GM23338 (cell line): ENCODE measurements around the gene PDE6A. TPM values are rescaled to one million over a fixed set of nuclear protein-coding genes. Genes with fewer than 3 reads are reported as not detected.

ENCODE experiments used
- ATAC-seq: fragments of 200-7000 bp; cut with Tn5 transposase; 3 replicates; pipeline ENCODE4 v1.9.1; 2020
- DNase-seq: peaks from one replicate; pipeline ENCODE4 v3.0.0-alpha.2; 2015; ENCODE audit warnings: low spot score
- H2AFZ ChIP-seq: fragments of 200-600 bp; sonication (generic); 2 replicates; pipeline ENCODE4 v1.8.0; 2016; ENCODE audit warnings: antibody characterized with exemption, mild to moderate bottlenecking, moderate library complexity
- H3F3A ChIP-seq: fragments of 200-600 bp; sonication (generic); replicated peaks from 2 replicates; pipeline ENCODE4 v1.8.0; 2017; ENCODE audit warnings: antibody characterized with exemption, mixed run types, low read depth
- H3K27ac ChIP-seq: fragments of 200-600 bp; sonication (generic); 2 replicates; pipeline ENCODE4 v1.6.1; 2016; ENCODE audit warnings: low read depth
- H3K27me3 ChIP-seq: fragments of 200-600 bp; sonication (generic); 2 replicates; pipeline ENCODE4 v1.8.0; 2016; ENCODE audit warnings: mild to moderate bottlenecking, mixed run types, moderate library complexity; ENCODE audit not compliant: insufficient read depth
- H3K36me3 ChIP-seq: fragments of 200-600 bp; sonication (generic); 2 replicates; pipeline ENCODE4 v1.8.0; 2016; ENCODE audit warnings: mild to moderate bottlenecking; ENCODE audit not compliant: insufficient read depth
- H3K4me1 ChIP-seq: fragments of 200-600 bp; sonication (generic); 2 replicates; pipeline ENCODE4 v1.8.0; 2016; ENCODE audit warnings: mild to moderate bottlenecking, moderate library complexity; ENCODE audit not compliant: insufficient read depth
- H3K4me2 ChIP-seq: fragments of 200-600 bp; sonication (generic); 2 replicates; pipeline ENCODE4 v1.7.1; 2017; ENCODE audit warnings: mixed run types
- H3K4me3 ChIP-seq: fragments of 200-600 bp; sonication (generic); 2 replicates; pipeline ENCODE4 v1.6.1; 2016; ENCODE audit warnings: mixed run types
- H3K79me2 ChIP-seq: fragments of 200-600 bp; sonication (generic); replicated peaks from 2 replicates; pipeline ENCODE4 v1.8.0; 2017; ENCODE audit warnings: mild to moderate bottlenecking; ENCODE audit not compliant: insufficient read depth
- H3K9me2 ChIP-seq: fragments of 200-600 bp; sonication (generic); 2 replicates; pipeline ENCODE4 v1.8.0; 2017; ENCODE audit not compliant: insufficient read depth
- H4K20me1 ChIP-seq: fragments of 200-600 bp; sonication (generic); replicated peaks from 2 replicates; pipeline ENCODE4 v1.8.0; 2017; ENCODE audit warnings: mild to moderate bottlenecking; ENCODE audit not compliant: insufficient read depth
- H3K27ac Mint-ChIP-seq: 2 replicates; pipeline ENCODE4 v1.8.0; 2020; ENCODE audit warnings: inconsistent platforms, mild to moderate bottlenecking, moderate library complexity, mixed read lengths
- H3K27me3 Mint-ChIP-seq: 3 replicates; pipeline ENCODE4 v1.8.0; 2022; ENCODE audit warnings: low read depth, mild to moderate bottlenecking, moderate library complexity, mixed read lengths, inconsistent platforms; ENCODE audit not compliant: insufficient read depth, poor library complexity
- H3K36me3 Mint-ChIP-seq: 3 replicates; pipeline ENCODE4 v1.8.0; 2021; ENCODE audit warnings: low read depth, mild to moderate bottlenecking, inconsistent platforms, moderate library complexity, mixed read lengths
- H3K4me1 Mint-ChIP-seq: 3 replicates; pipeline ENCODE4 v1.8.0; 2020; ENCODE audit warnings: mild to moderate bottlenecking, inconsistent platforms, mixed read lengths
- H3K4me3 Mint-ChIP-seq: 3 replicates; pipeline ENCODE4 v1.8.0; 2021; ENCODE audit warnings: moderate library complexity, mild to moderate bottlenecking, inconsistent platforms, mixed read lengths
- H3K9me3 Mint-ChIP-seq: 3 replicates; pipeline ENCODE4 v1.8.0; 2020; ENCODE audit warnings: moderate library complexity, mild to moderate bottlenecking, inconsistent platforms, mixed read lengths
- CREB1 ChIP-seq: fragments of 250-450 bp; sonication (Bioruptor Pico); IDR thresholded peaks from 2 replicates; pipeline ENCODE4 v1.5.0; 2020; ENCODE audit warnings: low read depth, mild to moderate bottlenecking, moderate library complexity
- EZH2 ChIP-seq: fragments of 200-600 bp; sonication (generic); IDR thresholded peaks from one replicate; pipeline ENCODE4 v1.8.0; 2017; ENCODE audit warnings: antibody characterized with exemption, mild to moderate bottlenecking, low read depth; ENCODE audit not compliant: unreplicated experiment
- EZH2phosphoT487 ChIP-seq: fragments of 200-600 bp; sonication (generic); IDR thresholded peaks from one replicate; pipeline ENCODE4 v1.8.1; 2018; ENCODE audit warnings: antibody characterized with exemption; ENCODE audit not compliant: unreplicated experiment
- JUNB ChIP-seq: IDR thresholded peaks from one replicate; pipeline ENCODE4 v1.6.1; 2016; ENCODE audit warnings: antibody characterized with exemption; ENCODE audit not compliant: unreplicated experiment
- NANOG ChIP-seq: IDR thresholded peaks from 2 replicates; pipeline ENCODE4 v1.6.1; 2016; ENCODE audit warnings: antibody characterized with exemption, borderline replicate concordance
- POLR2AphosphoS5 ChIP-seq: IDR thresholded peaks from 2 replicates; pipeline ENCODE4 v1.6.1; 2016; ENCODE audit warnings: antibody characterized with exemption, low read depth
- STAT1 ChIP-seq: IDR thresholded peaks from one replicate; pipeline ENCODE4 v1.6.1; 2016; ENCODE audit warnings: antibody characterized with exemption; ENCODE audit not compliant: unreplicated experiment
- ZNF114 ChIP-seq: fragments of 250-450 bp; sonication (Bioruptor Pico); IDR thresholded peaks from 2 replicates; pipeline ENCODE4 v1.5.0; 2020; ENCODE audit warnings: mild to moderate bottlenecking, moderate library complexity
- ZNF331 ChIP-seq: fragments of 250-450 bp; sonication (Bioruptor Pico); IDR thresholded peaks from 2 replicates; pipeline ENCODE4 v1.5.0; 2020; ENCODE audit warnings: low read depth, mild to moderate bottlenecking, moderate library complexity
- polyA plus RNA-seq: library from polyadenylated mRNA; unstranded; fragments of >200 nt; fragmentation: Nextera tagmentation; extraction: Ambion mirVana; gene quantifications from 2 replicates; pipeline ENCODE4 v1.2.1, GENCODE V29; 2016
- total RNA-seq: library from RNA; depleted of rRNA; stranded (reverse); fragments of >200 nt; shearing (Covaris generic); gene quantifications from 2 replicates; pipeline ENCODE4 v1.2.3, GENCODE V29; 2014
- TF ChIP-seq, protein P1 (sequence below), 2 experiments: fragments of 200-600 bp in 1 of 2; sonication (generic) in 1 of 2; conservative IDR thresholded peaks; 2 replicates each; pipeline versions ENCODE4 v1.5.1 to v1.6.1; 2016 to 2017; ENCODE audit warnings: antibody characterized with exemption in 2 of 2, low read depth in 2 of 2, mild to moderate bottlenecking in 2 of 2, moderate library complexity in 1 of 2
- TF ChIP-seq, protein P2 (sequence below): IDR thresholded peaks from one replicate; pipeline ENCODE4 v1.6.1; 2018; ENCODE audit warnings: antibody characterized with exemption; ENCODE audit not compliant: unreplicated experiment
- TF ChIP-seq, protein P3 (sequence below): fragments of 250-450 bp; sonication (Bioruptor Pico); IDR thresholded peaks from 2 replicates; pipeline ENCODE4 v1.5.0; 2020; ENCODE audit warnings: mild to moderate bottlenecking, moderate library complexity
- TF ChIP-seq, protein P4 (sequence below): IDR thresholded peaks from 2 replicates; pipeline ENCODE4 v1.6.1; 2016; ENCODE audit warnings: antibody characterized with exemption

The PDE6A gene
- total and polyA plus RNA-seq, 2 experiments from 2014 or later = 0.08 TPM; not detected in 1

DNA sequence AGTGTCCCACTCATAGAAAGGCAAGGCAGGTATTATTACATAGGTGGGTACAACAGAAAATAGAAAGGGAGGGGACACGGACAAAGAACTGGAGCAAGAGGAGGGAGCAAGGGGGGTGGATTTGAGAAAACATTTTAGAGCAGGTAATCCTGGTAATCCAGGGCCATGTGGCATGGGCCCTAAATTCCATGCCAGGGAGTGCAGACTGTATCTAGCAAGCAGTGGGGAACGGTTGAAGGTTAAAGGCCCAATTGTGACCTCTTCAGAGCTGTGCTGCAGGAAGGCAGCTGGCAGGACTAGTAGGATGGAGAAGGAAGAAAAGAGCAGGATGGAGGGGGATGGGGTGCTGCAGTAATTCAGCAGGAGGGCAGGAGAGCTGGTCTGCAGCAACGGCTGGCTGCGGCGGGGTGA is 75.2 kb downstream of the PDE6A start:
- 0 out of 2 replicates have a peak, but pooled peaks cover 4% of the 10 kb centered on the region for H3K4me1 ChIP-seq
- peak; percentile 32 for DNase-seq
- no peaks in the 10 kb centered on the region for H3K36me3 ChIP-seq
- H3F3A ChIP-seq = no peaks in the 10 kb centered on the region
- Mint-ChIP-seq H3K4me3 (no peak overlapping the region), H3K4me1 (peaks cover 18% of the 10 kb centered on the region), H3K27ac (no peak overlapping the region), H3K9me3 (no peaks in the 10 kb centered on the region), H3K27me3 (peaks cover 1% of the 10 kb centered on the region), H3K36me3 (no peaks in the 10 kb centered on the region)
- no peak overlapping the region for H3K4me3 ChIP-seq
- H3K27ac ChIP-seq = no peak overlapping the region
- H3K9me2 ChIP-seq = no peaks in the 10 kb centered on the region
- TF ChIP-seq, protein P1, sequence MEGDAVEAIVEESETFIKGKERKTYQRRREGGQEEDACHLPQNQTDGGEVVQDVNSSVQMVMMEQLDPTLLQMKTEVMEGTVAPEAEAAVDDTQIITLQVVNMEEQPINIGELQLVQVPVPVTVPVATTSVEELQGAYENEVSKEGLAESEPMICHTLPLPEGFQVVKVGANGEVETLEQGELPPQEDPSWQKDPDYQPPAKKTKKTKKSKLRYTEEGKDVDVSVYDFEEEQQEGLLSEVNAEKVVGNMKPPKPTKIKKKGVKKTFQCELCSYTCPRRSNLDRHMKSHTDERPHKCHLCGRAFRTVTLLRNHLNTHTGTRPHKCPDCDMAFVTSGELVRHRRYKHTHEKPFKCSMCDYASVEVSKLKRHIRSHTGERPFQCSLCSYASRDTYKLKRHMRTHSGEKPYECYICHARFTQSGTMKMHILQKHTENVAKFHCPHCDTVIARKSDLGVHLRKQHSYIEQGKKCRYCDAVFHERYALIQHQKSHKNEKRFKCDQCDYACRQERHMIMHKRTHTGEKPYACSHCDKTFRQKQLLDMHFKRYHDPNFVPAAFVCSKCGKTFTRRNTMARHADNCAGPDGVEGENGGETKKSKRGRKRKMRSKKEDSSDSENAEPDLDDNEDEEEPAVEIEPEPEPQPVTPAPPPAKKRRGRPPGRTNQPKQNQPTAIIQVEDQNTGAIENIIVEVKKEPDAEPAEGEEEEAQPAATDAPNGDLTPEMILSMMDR (conservative IDR thresholded peaks at IDR 0.05; ENCODE audit: low read depth in 2 of 2) = no peak
- TF ChIP-seq EZH2 = no peak
- TF ChIP-seq, protein P2, sequence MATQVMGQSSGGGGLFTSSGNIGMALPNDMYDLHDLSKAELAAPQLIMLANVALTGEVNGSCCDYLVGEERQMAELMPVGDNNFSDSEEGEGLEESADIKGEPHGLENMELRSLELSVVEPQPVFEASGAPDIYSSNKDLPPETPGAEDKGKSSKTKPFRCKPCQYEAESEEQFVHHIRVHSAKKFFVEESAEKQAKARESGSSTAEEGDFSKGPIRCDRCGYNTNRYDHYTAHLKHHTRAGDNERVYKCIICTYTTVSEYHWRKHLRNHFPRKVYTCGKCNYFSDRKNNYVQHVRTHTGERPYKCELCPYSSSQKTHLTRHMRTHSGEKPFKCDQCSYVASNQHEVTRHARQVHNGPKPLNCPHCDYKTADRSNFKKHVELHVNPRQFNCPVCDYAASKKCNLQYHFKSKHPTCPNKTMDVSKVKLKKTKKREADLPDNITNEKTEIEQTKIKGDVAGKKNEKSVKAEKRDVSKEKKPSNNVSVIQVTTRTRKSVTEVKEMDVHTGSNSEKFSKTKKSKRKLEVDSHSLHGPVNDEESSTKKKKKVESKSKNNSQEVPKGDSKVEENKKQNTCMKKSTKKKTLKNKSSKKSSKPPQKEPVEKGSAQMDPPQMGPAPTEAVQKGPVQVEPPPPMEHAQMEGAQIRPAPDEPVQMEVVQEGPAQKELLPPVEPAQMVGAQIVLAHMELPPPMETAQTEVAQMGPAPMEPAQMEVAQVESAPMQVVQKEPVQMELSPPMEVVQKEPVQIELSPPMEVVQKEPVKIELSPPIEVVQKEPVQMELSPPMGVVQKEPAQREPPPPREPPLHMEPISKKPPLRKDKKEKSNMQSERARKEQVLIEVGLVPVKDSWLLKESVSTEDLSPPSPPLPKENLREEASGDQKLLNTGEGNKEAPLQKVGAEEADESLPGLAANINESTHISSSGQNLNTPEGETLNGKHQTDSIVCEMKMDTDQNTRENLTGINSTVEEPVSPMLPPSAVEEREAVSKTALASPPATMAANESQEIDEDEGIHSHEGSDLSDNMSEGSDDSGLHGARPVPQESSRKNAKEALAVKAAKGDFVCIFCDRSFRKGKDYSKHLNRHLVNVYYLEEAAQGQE = no peak
- TF ChIP-seq CREB1 (CRISPR knock-in tag) = no peak
- TF ChIP-seq JUNB = no peak
- TF ChIP-seq, protein P3, sequence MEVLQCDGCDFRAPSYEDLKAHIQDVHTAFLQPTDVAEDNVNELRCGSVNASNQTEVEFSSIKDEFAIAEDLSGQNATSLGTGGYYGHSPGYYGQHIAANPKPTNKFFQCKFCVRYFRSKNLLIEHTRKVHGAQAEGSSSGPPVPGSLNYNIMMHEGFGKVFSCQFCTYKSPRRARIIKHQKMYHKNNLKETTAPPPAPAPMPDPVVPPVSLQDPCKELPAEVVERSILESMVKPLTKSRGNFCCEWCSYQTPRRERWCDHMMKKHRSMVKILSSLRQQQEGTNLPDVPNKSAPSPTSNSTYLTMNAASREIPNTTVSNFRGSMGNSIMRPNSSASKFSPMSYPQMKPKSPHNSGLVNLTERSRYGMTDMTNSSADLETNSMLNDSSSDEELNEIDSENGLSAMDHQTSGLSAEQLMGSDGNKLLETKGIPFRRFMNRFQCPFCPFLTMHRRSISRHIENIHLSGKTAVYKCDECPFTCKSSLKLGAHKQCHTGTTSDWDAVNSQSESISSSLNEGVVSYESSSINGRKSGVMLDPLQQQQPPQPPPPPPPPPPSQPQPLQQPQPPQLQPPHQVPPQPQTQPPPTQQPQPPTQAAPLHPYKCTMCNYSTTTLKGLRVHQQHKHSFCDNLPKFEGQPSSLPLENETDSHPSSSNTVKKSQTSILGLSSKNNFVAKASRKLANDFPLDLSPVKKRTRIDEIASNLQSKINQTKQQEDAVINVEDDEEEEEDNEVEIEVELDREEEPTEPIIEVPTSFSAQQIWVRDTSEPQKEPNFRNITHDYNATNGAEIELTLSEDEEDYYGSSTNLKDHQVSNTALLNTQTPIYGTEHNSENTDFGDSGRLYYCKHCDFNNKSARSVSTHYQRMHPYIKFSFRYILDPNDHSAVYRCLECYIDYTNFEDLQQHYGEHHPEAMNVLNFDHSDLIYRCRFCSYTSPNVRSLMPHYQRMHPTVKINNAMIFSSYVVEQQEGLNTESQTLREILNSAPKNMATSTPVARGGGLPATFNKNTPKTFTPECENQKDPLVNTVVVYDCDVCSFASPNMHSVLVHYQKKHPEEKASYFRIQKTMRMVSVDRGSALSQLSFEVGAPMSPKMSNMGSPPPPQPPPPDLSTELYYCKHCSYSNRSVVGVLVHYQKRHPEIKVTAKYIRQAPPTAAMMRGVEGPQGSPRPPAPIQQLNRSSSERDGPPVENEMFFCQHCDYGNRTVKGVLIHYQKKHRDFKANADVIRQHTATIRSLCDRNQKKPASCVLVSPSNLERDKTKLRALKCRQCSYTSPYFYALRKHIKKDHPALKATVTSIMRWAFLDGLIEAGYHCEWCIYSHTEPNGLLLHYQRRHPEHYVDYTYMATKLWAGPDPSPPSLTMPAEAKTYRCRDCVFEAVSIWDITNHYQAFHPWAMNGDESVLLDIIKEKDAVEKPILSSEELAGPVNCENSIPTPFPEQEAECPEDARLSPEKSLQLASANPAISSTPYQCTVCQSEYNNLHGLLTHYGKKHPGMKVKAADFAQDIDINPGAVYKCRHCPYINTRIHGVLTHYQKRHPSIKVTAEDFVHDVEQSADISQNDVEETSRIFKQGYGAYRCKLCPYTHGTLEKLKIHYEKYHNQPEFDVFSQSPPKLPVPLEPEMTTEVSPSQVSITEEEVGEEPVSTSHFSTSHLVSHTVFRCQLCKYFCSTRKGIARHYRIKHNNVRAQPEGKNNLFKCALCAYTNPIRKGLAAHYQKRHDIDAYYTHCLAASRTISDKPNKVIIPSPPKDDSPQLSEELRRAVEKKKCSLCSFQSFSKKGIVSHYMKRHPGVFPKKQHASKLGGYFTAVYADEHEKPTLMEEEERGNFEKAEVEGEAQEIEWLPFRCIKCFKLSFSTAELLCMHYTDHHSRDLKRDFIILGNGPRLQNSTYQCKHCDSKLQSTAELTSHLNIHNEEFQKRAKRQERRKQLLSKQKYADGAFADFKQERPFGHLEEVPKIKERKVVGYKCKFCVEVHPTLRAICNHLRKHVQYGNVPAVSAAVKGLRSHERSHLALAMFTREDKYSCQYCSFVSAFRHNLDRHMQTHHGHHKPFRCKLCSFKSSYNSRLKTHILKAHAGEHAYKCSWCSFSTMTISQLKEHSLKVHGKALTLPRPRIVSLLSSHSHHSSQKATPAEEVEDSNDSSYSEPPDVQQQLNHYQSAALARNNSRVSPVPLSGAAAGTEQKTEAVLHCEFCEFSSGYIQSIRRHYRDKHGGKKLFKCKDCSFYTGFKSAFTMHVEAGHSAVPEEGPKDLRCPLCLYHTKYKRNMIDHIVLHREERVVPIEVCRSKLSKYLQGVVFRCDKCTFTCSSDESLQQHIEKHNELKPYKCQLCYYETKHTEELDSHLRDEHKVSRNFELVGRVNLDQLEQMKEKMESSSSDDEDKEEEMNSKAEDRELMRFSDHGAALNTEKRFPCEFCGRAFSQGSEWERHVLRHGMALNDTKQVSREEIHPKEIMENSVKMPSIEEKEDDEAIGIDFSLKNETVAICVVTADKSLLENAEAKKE (CRISPR knock-in tag) = no peak
- TF ChIP-seq ZNF331 (CRISPR knock-in tag) = no peak
- no peak for TF ChIP-seq EZH2phosphoT487
- no peak for TF ChIP-seq ZNF114 (CRISPR knock-in tag)
- no peak for TF ChIP-seq STAT1
- TF ChIP-seq, protein P4, sequence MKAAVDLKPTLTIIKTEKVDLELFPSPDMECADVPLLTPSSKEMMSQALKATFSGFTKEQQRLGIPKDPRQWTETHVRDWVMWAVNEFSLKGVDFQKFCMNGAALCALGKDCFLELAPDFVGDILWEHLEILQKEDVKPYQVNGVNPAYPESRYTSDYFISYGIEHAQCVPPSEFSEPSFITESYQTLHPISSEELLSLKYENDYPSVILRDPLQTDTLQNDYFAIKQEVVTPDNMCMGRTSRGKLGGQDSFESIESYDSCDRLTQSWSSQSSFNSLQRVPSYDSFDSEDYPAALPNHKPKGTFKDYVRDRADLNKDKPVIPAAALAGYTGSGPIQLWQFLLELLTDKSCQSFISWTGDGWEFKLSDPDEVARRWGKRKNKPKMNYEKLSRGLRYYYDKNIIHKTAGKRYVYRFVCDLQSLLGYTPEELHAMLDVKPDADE = no peak
- no peak for TF ChIP-seq POLR2AphosphoS5
- TF ChIP-seq NANOG = no peak
- peak; percentile 87 for ATAC-seq
- peak overlapping the region; percentile 66; the same call in 1 of the 2 replicates for H2AFZ ChIP-seq
- no peaks in the 10 kb centered on the region for H3K27me3 ChIP-seq
- no peaks in the 10 kb centered on the region for H3K79me2 ChIP-seq
- no peak overlapping the region for H3K4me2 ChIP-seq
- H4K20me1 ChIP-seq = no peaks in the 10 kb centered on the region
